H9 (cell line): ENCODE measurements around the gene PLXNB3. TPM values are rescaled to one million over a fixed set of nuclear protein-coding genes. Genes with fewer than 3 reads are reported as not detected.

Experiments
- DNase-seq: peaks from one replicate; pipeline ENCODE4 v3.0.0-alpha.2; 2017
- H2AFZ ChIP-seq: one replicate; pipeline ENCODE4 v1.6.1; 2013; ENCODE audit warnings: mild to moderate bottlenecking, low read length, control low read depth, moderate library complexity
- H2AK5ac ChIP-seq: 2 replicates; pipeline ENCODE4 v1.6.1; 2013; ENCODE audit warnings: low read length, control low read depth, mixed read lengths; ENCODE audit not compliant: insufficient read length
- H2BK120ac ChIP-seq: one replicate; pipeline ENCODE4 v1.6.1; 2013; ENCODE audit warnings: low read depth, mild to moderate bottlenecking, low read length, control low read depth, inconsistent platforms; ENCODE audit not compliant: poor library complexity, severe bottlenecking
- H2BK12ac ChIP-seq: 2 replicates; pipeline ENCODE4 v1.6.1; 2013; ENCODE audit warnings: low read length, control low read depth, mixed read lengths, low read depth; ENCODE audit not compliant: insufficient read length
- H2BK15ac ChIP-seq: 2 replicates; pipeline ENCODE4 v1.6.1; 2013; ENCODE audit warnings: low read depth, low read length, control low read depth
- H2BK20ac ChIP-seq: one replicate; pipeline ENCODE4 v1.6.1; 2013; ENCODE audit warnings: low read depth, mild to moderate bottlenecking, low read length, control low read depth, inconsistent platforms; ENCODE audit not compliant: poor library complexity, severe bottlenecking
- H2BK5ac ChIP-seq: 2 replicates; pipeline ENCODE4 v1.6.1; 2013; ENCODE audit warnings: low read length, control low read depth, mixed read lengths; ENCODE audit not compliant: insufficient read length
- H3K14ac ChIP-seq: 2 replicates; pipeline ENCODE4 v1.6.1; 2013; ENCODE audit warnings: low read length, control low read depth; ENCODE audit not compliant: insufficient read depth
- H3K18ac ChIP-seq: 2 replicates; pipeline ENCODE4 v1.6.1; 2013; ENCODE audit warnings: low read depth, mild to moderate bottlenecking, mixed read lengths, low read length, control low read depth; ENCODE audit not compliant: insufficient read length
- H3K23ac ChIP-seq: 2 replicates; pipeline ENCODE4 v1.6.1; 2013; ENCODE audit warnings: low read length, control low read depth, mixed read lengths, low read depth; ENCODE audit not compliant: insufficient read length
- H3K23me2 ChIP-seq: 2 replicates; pipeline ENCODE4 v1.6.1; 2013; ENCODE audit warnings: low read depth, mild to moderate bottlenecking, mixed read lengths, low read length, control low read depth; ENCODE audit not compliant: insufficient read length, poor library complexity, severe bottlenecking
- H3K27ac ChIP-seq: 2 replicates; pipeline ENCODE4 v1.5.1; 2013; ENCODE audit warnings: low read length, control low read depth, mixed read lengths, low read depth; ENCODE audit not compliant: insufficient read length
- H3K27me3 ChIP-seq: 2 replicates; pipeline ENCODE4 v1.6.1; 2013; ENCODE audit warnings: low read length, control low read depth, inconsistent platforms; ENCODE audit not compliant: insufficient read depth
- H3K4ac ChIP-seq: 2 replicates; pipeline ENCODE4 v1.6.1; 2013; ENCODE audit warnings: low read depth, mild to moderate bottlenecking, control low read depth, inconsistent platforms, low read length, moderate library complexity
- H3K4me1 ChIP-seq: 2 replicates; pipeline ENCODE4 v1.6.1; 2013; ENCODE audit warnings: low read length, control low read depth, inconsistent platforms; ENCODE audit not compliant: insufficient read depth
- H3K4me2 ChIP-seq: 2 replicates; pipeline ENCODE4 v1.6.1; 2013; ENCODE audit warnings: low read length, control low read depth, mixed read lengths; ENCODE audit not compliant: insufficient read length, insufficient read depth
- H3K56ac ChIP-seq: 2 replicates; pipeline ENCODE4 v1.6.1; 2013; ENCODE audit warnings: low read depth, mild to moderate bottlenecking, mixed read lengths, low read length, control low read depth; ENCODE audit not compliant: insufficient read length
- H3K79me1 ChIP-seq: 2 replicates; pipeline ENCODE4 v1.6.1; 2013; ENCODE audit warnings: low read depth, mild to moderate bottlenecking, moderate library complexity, low read length, control low read depth, inconsistent platforms; ENCODE audit not compliant: insufficient read depth, poor library complexity, severe bottlenecking
- H3K79me2 ChIP-seq: 2 replicates; pipeline ENCODE4 v1.6.1; 2013; ENCODE audit warnings: low read length, control low read depth, inconsistent platforms; ENCODE audit not compliant: insufficient read depth
- H3K9ac ChIP-seq: 2 replicates; pipeline ENCODE4 v1.6.1; 2013; ENCODE audit warnings: low read length, control low read depth, mixed read lengths; ENCODE audit not compliant: insufficient read length; ENCODE audit errors: extremely low read depth
- H3K9me3 ChIP-seq: one replicate; pipeline ENCODE4 v1.6.1; 2013; ENCODE audit warnings: low read depth, low read length, inconsistent platforms; ENCODE audit not compliant: control insufficient read depth
- H3T11ph ChIP-seq: one replicate; pipeline ENCODE4 v1.6.1; 2013; ENCODE audit warnings: mild to moderate bottlenecking, low read length, control low read depth, inconsistent platforms
- H4K20me1 ChIP-seq: one replicate; pipeline ENCODE4 v1.6.1; 2013; ENCODE audit not compliant: control insufficient read depth, insufficient read length, insufficient read depth
- H4K5ac ChIP-seq: 2 replicates; pipeline ENCODE4 v1.6.1; 2013; ENCODE audit warnings: low read depth, mild to moderate bottlenecking, mixed read lengths, low read length, control low read depth; ENCODE audit not compliant: insufficient read length
- H4K8ac ChIP-seq: replicated peaks from 2 replicates; pipeline ENCODE4 v1.6.1; 2013; ENCODE audit warnings: low read length, control low read depth, mixed read lengths, low read depth; ENCODE audit not compliant: insufficient read length
- H4K91ac ChIP-seq: 2 replicates; pipeline ENCODE4 v1.6.1; 2013; ENCODE audit warnings: low read depth, mild to moderate bottlenecking, moderate library complexity, mixed read lengths, low read length, control low read depth; ENCODE audit not compliant: insufficient read length
- H3K27ac Mint-ChIP-seq, 3 experiments: 2 replicates in 2 of 3; 3 replicates in 1 of 3; pipeline ENCODE4 v1.8.0; 2020 to 2021; ENCODE audit warnings: mixed read lengths in 3 of 3, mild to moderate bottlenecking in 1 of 3, moderate library complexity in 1 of 3
- H3K27me3 Mint-ChIP-seq: 2 replicates; pipeline ENCODE4 v1.8.0; 2021; ENCODE audit warnings: low read depth, mild to moderate bottlenecking, moderate library complexity, mixed read lengths
- H3K36me3 Mint-ChIP-seq, 3 experiments: 2 replicates in 2 of 3; 3 replicates in 1 of 3; pipeline ENCODE4 v1.8.0; 2020 to 2021; ENCODE audit warnings: low read depth in 3 of 3, mixed read lengths in 3 of 3; ENCODE audit not compliant: insufficient read depth in 1 of 3
- H3K4me1 Mint-ChIP-seq, 2 experiments: 2 replicates each; pipeline ENCODE4 v1.8.0; 2020; ENCODE audit warnings: mixed read lengths in 2 of 2
- H3K4me3 Mint-ChIP-seq, 2 experiments: 2 replicates in 1 of 2; 3 replicates in 1 of 2; pipeline ENCODE4 v1.8.0; 2020 to 2021; ENCODE audit warnings: mild to moderate bottlenecking in 2 of 2, mixed read lengths in 2 of 2, moderate library complexity in 1 of 2
- H3K9me3 Mint-ChIP-seq, 2 experiments: 2 replicates in 1 of 2; 3 replicates in 1 of 2; pipeline ENCODE4 v1.8.0; 2020; ENCODE audit warnings: mild to moderate bottlenecking in 2 of 2, mixed read lengths in 2 of 2, moderate library complexity in 1 of 2
- CTCF ChIP-seq: fragments of 200-600 bp; sonication (generic); conservative IDR thresholded peaks from 3 replicates; pipeline ENCODE4 v1.8.0; 2021; ENCODE audit warnings: antibody characterized with exemption, mild to moderate bottlenecking
- WGBS: extraction: QIAGEN DNeasy Blood & Tissue Kit; methylation state at CpG from one replicate; pipeline ENCODE4 v1.1.7; 2013; ENCODE audit warnings: missing lambda C conversion rate, low lambda C conversion rate, mixed read lengths; ENCODE audit not compliant: insufficient read length; ENCODE audit errors: extremely low coverage; 5-methylcytosine and 5-hydroxymethylcytosine counted together
- total RNA-seq: library from RNA; stranded (reverse); gene quantifications from 2 replicates; pipeline ENCODE4 v1.2.1, GENCODE V29; 2021

The PLXNB3 gene
- total RNA-seq, 1 experiment from 2014 or later: 1.9 TPM

- H4K20me1 ChIP-seq: no peaks in the 10 kb centered on the region
- Mint-ChIP-seq H3K36me3 (peaks cover 23 to 45% (median 26%) of the 10 kb centered on the region in 3 experiments), H3K4me1 (peaks cover 0 to 6% of the 10 kb centered on the region in 2 experiments; a peak in 2 of 4 replicates), H3K27me3 (peaks cover 2% of the 10 kb centered on the region; the same call in 1 of the 2 replicates), H3K4me3 (no peak overlapping the region), H3K9me3 (peaks cover 52 to 71% of the 10 kb centered on the region in 2 experiments), H3K27ac (no peak overlapping the region)
- H4K5ac ChIP-seq: no peak overlapping the region
- no peaks in the 10 kb centered on the region for H3K79me2 ChIP-seq
- H4K8ac ChIP-seq: no peak overlapping the region
- no peak overlapping the region for H2BK12ac ChIP-seq
- no peaks in the 10 kb centered on the region for H3K27me3 ChIP-seq
- no peak overlapping the region for H2BK120ac ChIP-seq
- no peak overlapping the region for H3K4ac ChIP-seq
- H3K23me2 ChIP-seq: no peaks in the 10 kb centered on the region
- no peak overlapping the region for H3K56ac ChIP-seq
- no peak overlapping the region for H2AK5ac ChIP-seq
- H3K18ac ChIP-seq: no peak overlapping the region
- no peak overlapping the region for H3K23ac ChIP-seq
- H2BK15ac ChIP-seq: no peak overlapping the region
- H2BK20ac ChIP-seq: no peak overlapping the region
- H3K27ac ChIP-seq: no peak overlapping the region
- no peak overlapping the region for H3K4me2 ChIP-seq
- peaks cover 15% of the 10 kb centered on the region for H3K9me3 ChIP-seq
- no CpG with 5 or more reads among the region's 5 CpGs for WGBS
- DNase-seq: no peak
- H3T11ph ChIP-seq: no peak overlapping the region
- no peak overlapping the region for H2BK5ac ChIP-seq
- H2AFZ ChIP-seq: no peak overlapping the region
- no peak overlapping the region for H4K91ac ChIP-seq
- no peak overlapping the region for H3K14ac ChIP-seq
- no peak overlapping the region for H3K9ac ChIP-seq
- no peaks in the 10 kb centered on the region for H3K79me1 ChIP-seq
- no peaks in the 10 kb centered on the region for H3K4me1 ChIP-seq
- TF ChIP-seq CTCF: no peak
Observed at GRCh38 chrX:153799326-153799725, 35.3 kb downstream of the PLXNB3 start.
